GM12878 (cell line): ENCODE data around the gene PDK1. TPM values are rescaled to one million over a fixed set of nuclear protein-coding genes. Genes with fewer than 3 reads are reported as not detected.

ENCODE experiments used
- ATAC-seq: fragments of 200-7000 bp; cut with Tn5 transposase; 3 replicates; pipeline ENCODE4 v1.9.1; 2020; ENCODE audit warnings: mild to moderate bottlenecking, moderate library complexity
- BruUV-seq: library from RNA; stranded (reverse); fragments of 400-500 nt; replicated peaks from 2 replicates; lab custom pipeline; 2021; lab: Mats Ljungman, UMichigan
- CTCF ChIA-PET: fragments of 300-600 bp; sonication (Branson Sonifier 250); formaldehyde crosslinking; extraction: SDS; loops from one replicate; lab custom pipeline; 2021; ENCODE audit warnings: inconsistent platforms; lab: Yijun Ruan, JAX
- POLR2A ChIA-PET: fragments of 350-600 bp; formaldehyde crosslinking; extraction: SDS; loops from one replicate; lab custom pipeline; 2021; ENCODE audit warnings: inconsistent platforms; lab: Charles Lee
- RAD21 ChIA-PET: fragments of 300-600 bp; sonication (Branson Sonifier 250); formaldehyde crosslinking; loops from one replicate; lab custom pipeline; 2023; ENCODE audit warnings: antibody characterized with exemption; ENCODE audit not compliant: unreplicated experiment; lab: Charles Lee
- SMC1A ChIA-PET: fragments of 300-600 bp; sonication (Branson Sonifier 250); formaldehyde crosslinking; loops from one replicate; lab custom pipeline; 2023; ENCODE audit not compliant: unreplicated experiment, uncharacterized antibody; lab: Charles Lee
- DNase-seq: peaks from one replicate; pipeline ENCODE4 v3.0.0-alpha.2; 2011; ENCODE audit warnings: low read depth, low spot score
- FAIRE-seq: peaks from 3 replicates; lab custom pipeline; 2011; peaks lifted over from hg19 to GRCh38; lab: Jason Lieb, UNC
- H2AFZ ChIP-seq: 2 replicates; pipeline ENCODE4 v1.6.0; 2011; ENCODE audit warnings: low read depth, low read length, control low read depth; ENCODE audit not compliant: control insufficient read depth
- H3K27ac ChIP-seq: 2 replicates; pipeline ENCODE4 v1.5.1; 2011; ENCODE audit warnings: control low read depth; ENCODE audit not compliant: control insufficient read depth, insufficient read depth
- H3K27me3 ChIP-seq, 2 experiments: replicated peaks in 1 of 2; 2 replicates each; pipeline versions ENCODE4 v1.6.0 to v1.6.1; 2011; ENCODE audit warnings: low read length in 1 of 2; ENCODE audit not compliant: control insufficient read depth in 2 of 2, insufficient read depth in 2 of 2
- H3K36me3 ChIP-seq, 2 experiments: 2 replicates each; pipeline ENCODE4 v1.5.1; 2011; ENCODE audit warnings: low read length in 1 of 2; ENCODE audit not compliant: control insufficient read depth in 2 of 2, insufficient read depth in 2 of 2
- H3K4me1 ChIP-seq: 2 replicates; pipeline ENCODE4 v1.6.1; 2011; ENCODE audit warnings: mild to moderate bottlenecking, low read length, moderate library complexity, mixed read lengths; ENCODE audit not compliant: control insufficient read depth, insufficient read depth
- H3K4me2 ChIP-seq: 2 replicates; pipeline ENCODE4 v1.6.0; 2011; ENCODE audit warnings: control low read depth; ENCODE audit not compliant: control insufficient read depth, insufficient read depth
- H3K4me3 ChIP-seq: fragments of 200-600 bp; sonication (generic); 2 replicates; pipeline ENCODE4 v1.5.1; 2016
- H3K79me2 ChIP-seq: 2 replicates; pipeline ENCODE4 v1.6.0; 2011; ENCODE audit warnings: low read length; ENCODE audit not compliant: control insufficient read depth, insufficient read depth
- H3K9ac ChIP-seq: 2 replicates; pipeline ENCODE4 v1.8.0; 2011; ENCODE audit warnings: low read length, control low read depth, mixed read lengths; ENCODE audit not compliant: control insufficient read depth, insufficient read depth
- H3K9me3 ChIP-seq: replicated peaks from 3 replicates; pipeline ENCODE4 v1.5.1; 2011; ENCODE audit warnings: mild to moderate bottlenecking, low read length; ENCODE audit not compliant: control insufficient read depth, insufficient read depth
- H4K20me1 ChIP-seq: 2 replicates; pipeline ENCODE4 v1.6.0; 2011; ENCODE audit not compliant: control insufficient read depth, insufficient read depth
- ATF3 ChIP-seq: IDR thresholded peaks from 2 replicates; pipeline ENCODE4 v1.6.1; 2011; ENCODE audit warnings: low read depth, mild to moderate bottlenecking, low read length, moderate library complexity, borderline replicate concordance; ENCODE audit errors: extremely low read depth
- ATF7 ChIP-seq: fragments of 450-650 bp; IDR thresholded peaks from 2 replicates; pipeline ENCODE4 v1.6.1; 2016; ENCODE audit warnings: low read depth, mild to moderate bottlenecking
- CBFB ChIP-seq: IDR thresholded peaks from 2 replicates; pipeline ENCODE4 v1.6.1; 2016; ENCODE audit warnings: antibody characterized with exemption, low read depth
- E2F4 ChIP-seq: IDR thresholded peaks from 2 replicates; pipeline ENCODE4 v1.6.1; 2012; ENCODE audit warnings: low read depth, low read length, improper control_type of control experiment
- ELK1 ChIP-seq: IDR thresholded peaks from 2 replicates; pipeline ENCODE4 v1.6.1; 2012; ENCODE audit warnings: low read depth, low read length, improper control_type of control experiment
- EP300 ChIP-seq, 2 experiments: fragments of 150-350 bp in 1 of 2; IDR thresholded peaks; 2 replicates each; pipeline ENCODE4 v1.6.1; 2011 to 2012; ENCODE audit warnings: low read depth in 2 of 2, low read length in 2 of 2, borderline replicate concordance in 1 of 2, improper control_type of control experiment in 1 of 2, inconsistent platforms in 1 of 2; ENCODE audit not compliant: control insufficient read depth in 1 of 2
- FOXM1 ChIP-seq: IDR thresholded peaks from 2 replicates; pipeline ENCODE4 v1.6.1; 2012; ENCODE audit warnings: low read depth, mild to moderate bottlenecking, inconsistent platforms, low read length, moderate library complexity
- IKZF1 ChIP-seq: fragments of 450-650 bp; conservative IDR thresholded peaks from 2 replicates; pipeline ENCODE4 v1.6.1; 2017; ENCODE audit warnings: antibody characterized with exemption, mild to moderate bottlenecking
- IRF5 ChIP-seq: fragments of 450-650 bp; IDR thresholded peaks from 2 replicates; pipeline ENCODE4 v1.6.1; 2017; ENCODE audit warnings: borderline replicate concordance
- NR2C2 ChIP-seq: IDR thresholded peaks from 2 replicates; pipeline ENCODE4 v1.6.1; 2011; ENCODE audit warnings: borderline replicate concordance, low read depth; ENCODE audit not compliant: control insufficient read depth, insufficient read length
- SIX5 ChIP-seq: IDR thresholded peaks from 2 replicates; pipeline ENCODE4 v1.6.1; 2011; ENCODE audit warnings: mild to moderate bottlenecking, low read depth, low read length, moderate library complexity; ENCODE audit not compliant: severe bottlenecking
- TCF3 ChIP-seq: IDR thresholded peaks from 2 replicates; pipeline ENCODE4 v1.6.1; 2012; ENCODE audit warnings: low read depth, mild to moderate bottlenecking, low read length, borderline replicate concordance; ENCODE audit not compliant: insufficient read depth
- ZBTB11 ChIP-seq: fragments of 450-650 bp; formaldehyde crosslinking; IDR thresholded peaks from 2 replicates; pipeline ENCODE4 v1.5.0; 2022; ENCODE audit warnings: mild to moderate bottlenecking, missing genetic modification characterization
- WGBS: methylation state at CpG from one replicate; pipeline ENCODE4 v1.1.6; 2016; ENCODE audit warnings: low lambda C conversion rate; ENCODE audit not compliant: insufficient replicate concordance, insufficient coverage; ENCODE audit errors: missing lambda C conversion rate; 5-methylcytosine and 5-hydroxymethylcytosine counted together
- in situ Hi-C: fragments of 300-500 bp; cut with MboI; formaldehyde crosslinking; loops from 9 replicates; pipeline ENCODE4 v1.14.3; 2018; ENCODE audit warnings: mixed read lengths
- intact Hi-C: fragments of 100-400 bp; cut with micrococcal nuclease; formaldehyde crosslinking; loops from one replicate; pipeline ENCODE4 v1.14.2; 2022; ENCODE audit not compliant: unreplicated experiment
- polyA plus RNA-seq, 11 experiments: library from polyadenylated mRNA; depleted of rRNA in 4 of 11; unstranded in 6 of 11; stranded (reverse) in 5 of 11; fragments of >200 nt; fragmentation: Nextera tagmentation in 4 of 11; fragmentation: Illumina TruSeq in 1 of 11; extraction: Ambion mirVana in 4 of 11; extraction: Trizol in 1 of 11; gene quantifications; 1 replicate in 1 of 11; 2 replicates in 10 of 11; pipeline versions ENCODE4 v1.2.1 to v1.2.3, GENCODE V29; 2011 to 2016; ENCODE audit warnings: inconsistent platforms in 2 of 11, missing spikeins in 2 of 11, low read depth in 1 of 11
- total RNA-seq, 4 experiments: library from RNA; depleted of rRNA in 3 of 4; stranded (reverse); fragments of >200 nt in 3 of 4; fragmentation: Illumina TruSeq in 1 of 4; extraction: Trizol in 1 of 4; gene quantifications; 2 replicates each; pipeline versions ENCODE4 v1.2.1 to v1.2.3, GENCODE V29; 2013 to 2021

The PDK1 gene
- total and polyA plus RNA-seq, 10 of the 15 experiments (the other 5 are each of a cell fraction or from before 2014, with no cell fraction given), result 5.3 to 128 (median 17.1) TPM

- WGBS, result 98% methylated on average over 10 of the region's 10 CpGs
- Histone ChIP-seq H3K9ac (no peak overlapping the region), H2AFZ (no peak overlapping the region), H3K27ac (no peak overlapping the region), H3K9me3 (no peaks in the 10 kb centered on the region), H3K79me2 (no peaks in the 10 kb centered on the region), H4K20me1 (no peaks in the 10 kb centered on the region), H3K4me1 (no peaks in the 10 kb centered on the region; the same call in 1 of the 2 replicates), H3K4me2 (no peak overlapping the region), H3K36me3 (peaks cover 0 to 8% of the 10 kb centered on the region in 2 experiments; a peak in 2 of 4 replicates), H3K4me3 (no peak overlapping the region), H3K27me3 (no peaks in the 10 kb centered on the region)
- FAIRE-seq, result no peak
- intact Hi-C loops (no loop called here), in situ Hi-C loops (no loop called here)
- no TSS peak for BruUV-seq
- ATAC-seq, result no peak
- CTCF ChIA-PET, result no interaction called here
- DNase-seq, result no peak
- POLR2A ChIA-PET, result no interaction called here
- SMC1A ChIA-PET, result no interaction called here
- RAD21 ChIA-PET, result no interaction called here
- TF ChIP-seq E2F4, result no peak
- TF ChIP-seq IRF5, result no peak
- no peak for TF ChIP-seq IKZF1
- TF ChIP-seq NR2C2, result no peak
- TF ChIP-seq ZBTB11 (CRISPR knock-in tag), result no peak
- no peak for TF ChIP-seq ATF7
- no peak for TF ChIP-seq FOXM1
- no peak for TF ChIP-seq TCF3
- TF ChIP-seq ELK1, result no peak
- no peak for TF ChIP-seq ATF3
- TF ChIP-seq CBFB, result no peak
- no peak for TF ChIP-seq SIX5
- TF ChIP-seq EP300 (IDR thresholded peaks at IDR 0.05; ENCODE audit: borderline replicate concordance in 1 of 2, control insufficient read depth in 1 of 2, low read depth in 2 of 2, low read length in 2 of 2), result no peak
Observed at GRCh38 chr2:172613615-172614231, 57.8 kb downstream of the PDK1 start.
